ENCODE results near the gene PDGFB. TPM values are rescaled to one million over a fixed set of nuclear protein-coding genes. Genes with fewer than 3 reads are reported as not detected.

The PDGFB gene
- total RNA-seq, 1 experiment from 2014 or later, result not detected

DNA sequence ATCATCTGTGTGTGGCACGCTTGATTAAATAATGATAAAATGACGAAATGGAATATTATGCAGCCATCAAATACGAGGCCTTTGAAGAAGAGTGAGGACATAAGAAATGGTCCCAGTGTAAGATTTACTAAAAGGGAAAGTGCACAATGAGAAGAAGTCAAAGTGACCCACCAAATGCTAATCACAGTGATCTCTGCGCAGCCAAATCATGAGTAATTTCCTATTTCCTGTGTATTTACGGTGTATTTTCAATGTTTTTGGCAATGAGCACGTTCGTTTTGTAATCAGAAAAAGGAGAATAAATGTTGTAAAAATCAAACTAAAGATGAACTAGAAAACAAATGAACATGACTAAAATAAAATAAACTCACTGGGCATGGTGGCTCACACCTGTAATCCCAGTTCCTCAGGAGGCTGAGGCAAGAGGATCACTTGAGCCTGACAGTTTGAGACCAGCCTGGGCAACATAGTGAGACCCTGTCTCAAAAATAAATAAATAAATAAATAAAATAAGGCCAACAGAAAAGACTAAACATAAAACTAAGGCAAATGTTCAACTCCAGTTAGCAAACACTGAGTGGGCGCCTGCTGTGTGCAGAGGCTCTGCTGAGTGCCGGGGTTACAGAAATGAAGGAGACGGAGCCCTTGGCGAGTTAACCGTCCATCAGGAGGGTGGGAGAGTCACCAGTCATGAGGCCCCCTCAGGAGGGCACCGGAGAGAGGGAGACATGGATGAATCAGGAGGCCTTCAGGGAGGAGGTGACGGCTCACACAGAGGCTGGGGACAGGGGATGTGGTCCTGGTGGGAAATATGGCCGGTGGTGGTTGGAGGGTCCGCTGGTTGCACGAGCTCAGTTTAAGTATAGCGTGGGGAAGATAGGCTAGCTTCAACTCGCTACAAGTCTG lies 66.3 kb downstream of the PDGFB start:
- DNase-seq (ENCODE audit: extremely low read depth, low read depth), result no peak

DNA sequence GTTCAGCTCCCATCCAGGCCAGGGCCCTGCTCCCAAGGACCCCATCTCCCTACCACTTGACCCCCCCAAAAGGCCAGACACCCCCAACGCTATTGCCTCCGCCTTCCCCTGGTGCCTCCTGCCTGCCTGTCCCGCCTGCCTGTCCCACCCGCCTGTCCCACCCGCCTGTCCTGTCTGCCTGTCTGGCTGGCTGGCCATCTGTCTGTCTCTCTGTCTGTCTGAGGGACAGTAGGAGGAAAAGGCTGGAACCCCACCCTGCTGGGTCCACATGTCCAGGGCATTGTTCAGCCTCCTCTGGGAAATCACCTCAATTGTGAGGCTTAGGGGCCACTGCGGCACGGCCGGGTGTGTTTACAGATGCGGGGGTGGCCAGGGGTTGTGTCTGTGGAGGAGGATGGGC lies 67.0 kb downstream of the PDGFB start:
- DNase-seq (ENCODE audit: extremely low read depth, low read depth), result no peak

DNA sequence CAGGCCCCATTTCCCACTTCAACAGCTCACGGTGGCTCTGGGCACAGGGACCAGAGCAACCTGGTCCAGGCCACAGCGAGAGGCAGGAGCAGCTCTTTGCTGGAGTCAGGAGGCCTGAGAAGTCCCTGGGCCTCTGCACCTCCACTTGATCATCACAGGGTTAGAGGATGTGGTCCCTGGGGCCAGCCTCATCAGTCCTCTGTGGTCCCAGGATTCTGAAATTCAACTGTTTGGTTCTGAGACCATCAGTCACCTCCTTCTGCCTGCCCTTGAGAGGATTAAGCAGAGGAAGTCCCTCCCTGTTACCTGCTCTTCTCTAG lies 67.4 kb downstream of the PDGFB start:
- no peak for DNase-seq (ENCODE audit: extremely low read depth, low read depth)

DNA sequence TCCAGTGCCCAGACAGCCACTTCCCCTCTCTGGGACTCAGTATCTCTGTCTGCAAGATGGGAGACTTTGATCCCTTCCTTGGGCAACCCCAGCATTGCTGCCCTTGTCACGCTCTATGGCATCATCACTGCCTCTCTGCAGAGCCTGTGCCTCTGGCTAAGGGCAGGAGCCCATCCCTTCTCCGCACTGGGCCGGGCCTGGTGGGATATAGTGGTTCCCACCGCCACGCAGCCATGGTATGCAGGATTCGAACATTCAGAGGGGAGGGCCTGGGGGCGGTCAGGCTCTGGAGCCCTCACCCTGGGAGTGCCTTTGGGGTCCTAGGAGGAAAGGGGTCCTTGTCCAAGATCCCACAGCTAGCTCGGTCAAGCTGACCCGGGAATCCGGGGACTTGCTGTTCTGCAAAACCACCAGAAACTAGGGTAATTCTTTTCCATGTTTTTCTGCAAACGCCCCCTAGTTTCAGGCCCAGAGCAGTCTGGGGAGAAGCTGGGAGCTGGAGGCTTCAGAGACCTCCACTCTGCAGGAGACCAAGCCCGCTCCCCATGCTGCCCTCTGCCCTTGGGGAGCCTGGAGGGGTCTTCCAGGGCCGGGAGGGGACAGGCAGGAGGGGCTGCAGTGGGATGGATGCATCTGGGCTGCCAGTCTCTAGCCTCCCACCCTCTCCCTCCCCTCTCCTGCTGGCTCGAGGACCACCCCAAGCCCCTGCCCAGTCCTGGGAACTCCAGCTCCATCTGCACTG lies 67.9 kb downstream of the PDGFB start:
- DNase-seq (ENCODE audit: extremely low read depth, low read depth), result no peak

DNA sequence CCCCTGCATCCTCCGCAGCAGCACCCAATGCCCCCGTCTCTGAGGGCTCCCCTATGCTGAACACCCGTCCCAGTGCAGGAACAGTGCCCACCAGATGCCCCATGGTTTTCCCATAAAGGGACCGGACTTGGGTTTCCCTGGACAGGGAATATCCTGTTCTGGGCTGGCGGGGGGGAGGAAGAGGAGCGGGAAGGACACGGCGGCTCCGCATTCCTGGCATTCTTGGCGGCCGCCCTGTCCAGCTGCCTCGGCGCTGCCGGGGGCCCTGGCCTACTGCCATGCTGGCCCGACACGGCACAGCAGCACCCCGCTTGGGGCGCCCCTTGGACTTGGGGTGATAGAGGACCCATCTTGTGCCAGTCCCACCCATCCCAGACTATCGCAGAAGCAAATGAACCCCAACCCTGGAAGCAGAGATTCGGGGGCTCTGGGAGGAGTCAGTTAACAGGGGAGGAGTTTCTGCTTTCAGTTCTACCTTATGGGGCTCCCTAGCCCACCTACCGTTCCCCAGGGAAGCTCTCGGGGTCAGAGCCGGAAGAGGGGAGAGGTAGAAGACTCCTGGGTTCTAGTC lies 68.6 kb downstream of the PDGFB start:
- DNase-seq (ENCODE audit: extremely low read depth, low read depth), result peak; percentile 11

DNA sequence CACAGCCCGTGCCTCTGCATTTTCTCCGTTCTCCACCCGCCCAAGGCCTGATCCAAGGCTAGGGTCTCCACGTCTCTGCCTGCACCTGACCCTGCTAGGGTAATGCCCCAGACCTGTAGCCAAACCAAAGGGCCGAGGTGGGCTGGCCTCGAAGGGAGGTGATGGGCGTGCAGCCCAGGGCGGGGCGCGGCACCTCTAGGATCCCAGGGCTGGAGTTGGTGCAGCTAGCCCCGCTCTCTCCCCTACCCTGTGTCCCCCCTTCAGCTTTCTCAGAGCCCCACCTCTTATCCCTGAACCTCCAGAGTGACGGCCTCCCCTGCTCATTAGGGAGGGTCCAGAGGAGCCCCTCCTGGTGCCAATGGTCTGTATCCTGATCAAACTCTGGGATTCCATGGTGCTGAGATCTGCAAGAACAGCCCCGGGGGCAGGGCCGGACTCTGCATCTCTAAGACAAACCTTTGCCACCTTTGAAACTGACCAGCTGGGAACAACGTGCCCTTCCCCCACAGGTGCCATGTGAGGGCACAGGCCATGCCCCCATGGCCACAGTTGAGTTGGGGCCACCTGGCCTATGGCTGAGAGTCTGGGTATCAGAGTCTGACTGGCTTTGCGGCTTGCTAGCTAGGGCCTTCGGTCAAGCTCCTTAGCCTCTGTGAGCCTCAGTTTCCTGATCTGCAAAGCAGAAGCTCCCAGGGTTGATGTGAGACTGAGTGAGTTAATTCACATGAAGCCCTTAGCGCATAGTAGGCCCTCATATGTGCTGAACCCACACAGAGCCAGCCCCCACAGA lies 69.2 kb downstream of the PDGFB start:
- no peak for DNase-seq (ENCODE audit: extremely low read depth, low read depth)

DNA sequence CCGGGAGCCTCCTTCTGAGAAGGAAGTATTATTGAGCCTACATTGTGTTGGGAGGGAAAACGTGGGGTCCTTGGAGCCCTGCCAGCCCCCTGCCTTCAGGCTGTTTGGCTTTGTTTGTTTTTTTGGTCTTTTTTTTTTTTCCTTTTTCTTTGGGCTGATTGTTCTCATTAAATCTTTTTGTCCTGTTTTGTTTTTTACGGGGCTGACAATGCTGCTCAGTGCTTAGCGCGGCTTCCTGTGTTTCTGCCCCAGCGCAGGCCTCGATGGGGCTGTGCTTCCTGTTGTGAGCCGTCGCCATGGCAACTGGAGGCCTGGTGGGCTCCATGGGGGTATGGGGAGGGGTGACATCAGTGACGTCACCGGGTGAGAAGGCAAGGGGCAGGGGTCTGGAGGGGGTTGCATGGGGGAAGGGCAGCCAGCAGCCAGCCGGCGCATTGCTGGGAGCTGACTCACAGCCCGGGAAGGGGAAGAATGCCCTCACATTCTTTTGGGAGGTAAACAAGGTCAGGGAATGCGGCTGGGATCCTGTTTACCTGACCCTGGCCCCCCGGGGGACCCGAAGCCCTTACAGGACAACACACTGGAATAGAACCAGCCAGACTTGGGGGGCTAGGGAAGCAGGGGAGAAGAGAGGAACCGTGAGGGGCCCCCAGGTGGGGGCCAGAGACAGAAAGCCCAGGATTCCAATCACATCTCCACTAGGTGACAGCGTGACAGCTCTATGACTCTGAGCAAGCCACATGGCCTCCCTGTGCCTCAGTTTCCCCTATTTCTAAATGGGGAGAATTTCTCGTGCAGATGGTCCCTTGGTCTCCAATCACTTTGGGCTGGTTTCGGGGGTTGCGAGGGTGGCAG lies 70.1 kb downstream of the PDGFB start:
- DNase-seq (ENCODE audit: extremely low read depth, low read depth), result peak; percentile 7

DNA sequence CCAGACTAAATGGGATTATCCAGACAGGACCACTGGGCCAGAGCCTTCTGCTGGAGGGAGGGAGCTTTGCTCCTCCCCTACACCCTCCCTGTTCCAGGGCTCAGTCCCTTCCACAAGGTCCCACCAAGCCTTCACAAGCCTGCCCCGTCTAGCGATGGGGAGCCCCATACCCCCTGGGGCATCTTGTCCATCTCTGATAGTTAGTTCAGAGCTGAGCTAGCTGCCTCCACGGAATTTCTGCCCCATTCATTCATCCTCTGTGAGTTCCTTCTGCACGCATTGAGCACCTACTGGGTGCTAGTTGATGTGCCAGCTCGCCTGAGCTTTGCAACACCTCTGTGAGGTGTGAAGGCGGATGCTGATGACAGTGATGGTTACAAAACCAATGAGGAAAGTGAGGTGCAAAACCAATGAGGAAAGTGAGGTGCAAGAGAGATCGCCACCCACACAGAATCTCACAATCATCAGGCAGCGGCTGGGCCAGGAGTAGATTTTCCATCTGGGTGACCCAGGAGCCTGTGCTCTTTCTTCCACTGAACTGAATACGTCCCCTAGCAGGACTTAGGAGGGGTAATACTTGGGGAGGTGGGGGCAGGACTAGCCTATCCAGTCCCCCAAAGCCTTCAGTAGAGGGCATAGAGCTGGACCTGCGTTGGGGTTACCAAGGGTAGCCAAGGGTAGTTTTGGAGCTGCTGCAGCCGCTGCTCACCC lies 70.8 kb downstream of the PDGFB start:
- DNase-seq (ENCODE audit: extremely low read depth, low read depth), result no peak

Other genes with a start within 250 kb of the PDGFB start
- gene APOBEC3C, start 230.7 kb downstream of the PDGFB start, total RNA-seq (2014; rRNA removed; shearing (Covaris generic)), result 7.2 and 8.0 TPM in 2 replicates
- gene APOBEC3D, start 223.9 kb downstream of the PDGFB start, total RNA-seq (2014; rRNA removed; shearing (Covaris generic)), result 0.30 TPM in 1 of 2 replicates, not detected in the other
- gene APOBEC3F, start 204.1 kb downstream of the PDGFB start, total RNA-seq (2014; rRNA removed; shearing (Covaris generic)), result 0.87 and 1.9 TPM in 2 replicates
- 0.95 and 1.2 TPM in 2 replicates for gene APOBEC3G, start 167.7 kb downstream of the PDGFB start, total RNA-seq (2014; rRNA removed; shearing (Covaris generic))
- not detected in 2 replicates for gene APOBEC3H, start 147.7 kb downstream of the PDGFB start, total RNA-seq (2014; rRNA removed; shearing (Covaris generic))
- gene CBX7, start 92.3 kb downstream of the PDGFB start, total RNA-seq (2014; rRNA removed; shearing (Covaris generic)), result 0.45 and 0.78 TPM in 2 replicates
- 1,994 and 2,502 TPM in 2 replicates for gene RPL3, start 74.6 kb upstream of the PDGFB start, total RNA-seq (2014; rRNA removed; shearing (Covaris generic))
- gene SYNGR1, start 105.0 kb upstream of the PDGFB start, total RNA-seq (2014; rRNA removed; shearing (Covaris generic)), result 3.1 and 7.0 TPM in 2 replicates
- 8.0 and 8.9 TPM in 2 replicates for gene TAB1, start 154.8 kb upstream of the PDGFB start, total RNA-seq (2014; rRNA removed; shearing (Covaris generic))
- gene MGAT3, start 212.0 kb upstream of the PDGFB start, total RNA-seq (2014; rRNA removed; shearing (Covaris generic)), result 0.02 TPM in 1 of 2 replicates, not detected in the other